Hematopoietic multipotent progenitor cell (in vitro differentiated cells): Measurements from ENCODE around the gene ADGRB3. TPM values are rescaled to one million over a fixed set of nuclear protein-coding genes. Genes with fewer than 3 reads are reported as not detected.
"Not testable (repeated sequence)": the region's sequence is repeated elsewhere in the genome, so short reads cannot be mapped to it uniquely, and the experiment has no call there.

Source experiments
- DNase-seq, 3 donors: peaks; one replicate each; pipeline ENCODE4 v3.0.0-alpha.2; 2011 to 2015; ENCODE audit warnings: low read depth in 2 of 3, low spot score in 2 of 3
- total RNA-seq: library from RNA; depleted of rRNA; stranded (reverse); fragments of >200 nt; gene quantifications from one replicate; pipeline ENCODE4 v1.2.3, GENCODE V29; 2012

ADGRB3 gene
- total RNA-seq, 1 donor = under 0.01 TPM

GRCh38 chr6:68642977-68643376 is 7.9 kb downstream of the ADGRB3 start:
- no peak for DNase-seq

GRCh38 chr6:68649669-68650068 is 14.6 kb downstream of the ADGRB3 start:
- no peak for DNase-seq

GRCh38 chr6:68650142-68650541 is 15.1 kb downstream of the ADGRB3 start:
- no peak for DNase-seq

GRCh38 chr6:68651011-68651985 is 16.2 kb downstream of the ADGRB3 start:
- no peak for DNase-seq

- DNase-seq = no peak
These were observed 17.0 kb downstream of the ADGRB3 start for GRCh38 chr6:68652117-68652536.

GRCh38 chr6:68653074-68653705 is 18.1 kb downstream of the ADGRB3 start:
- DNase-seq = no peak

GRCh38 chr6:68653706-68654089 is 18.6 kb downstream of the ADGRB3 start:
- no peak for DNase-seq

GRCh38 chr6:68654134-68654533 is 19.1 kb downstream of the ADGRB3 start:
- no peak for DNase-seq

- no peak for DNase-seq
These were observed 19.9 kb downstream of the ADGRB3 start for GRCh38 chr6:68655028-68655427.

- no peak for DNase-seq
These were observed 22.5 kb downstream of the ADGRB3 start for GRCh38 chr6:68657374-68658139.

- DNase-seq = no peak
These were observed 23.3 kb downstream of the ADGRB3 start for GRCh38 chr6:68658338-68658737.

- DNase-seq = no peak
These were observed 38.2 kb downstream of the ADGRB3 start for GRCh38 chr6:68673255-68673654.

- peak in 2 of 3 donors; percentile 5 to 21 for DNase-seq
These were observed 40.5 kb downstream of the ADGRB3 start for GRCh38 chr6:68675548-68675947.

- DNase-seq = not testable (repeated sequence)
These were observed 41.0 kb downstream of the ADGRB3 start for GRCh38 chr6:68676094-68676493.

- DNase-seq = no peak
These were observed 42.0 kb downstream of the ADGRB3 start for GRCh38 chr6:68677058-68677457.

- no peak for DNase-seq
These were observed 44.3 kb downstream of the ADGRB3 start for GRCh38 chr6:68679399-68679798.

GRCh38 chr6:68680264-68680663 is 45.2 kb downstream of the ADGRB3 start:
- DNase-seq = no peak

- DNase-seq = no peak
These were observed 54.8 kb downstream of the ADGRB3 start for GRCh38 chr6:68689910-68690309.

GRCh38 chr6:68691120-68691519 is 56.0 kb downstream of the ADGRB3 start:
- DNase-seq = no peak

- no peak for DNase-seq
These were observed 58.2 kb downstream of the ADGRB3 start for GRCh38 chr6:68693271-68693670.

GRCh38 chr6:68695403-68695802 is 60.3 kb downstream of the ADGRB3 start:
- no peak for DNase-seq
